Thyroid gland (tissue), 4 donors: Measurements from ENCODE around the gene TGFBR1. TPM values are rescaled to one million over a fixed set of nuclear protein-coding genes. Genes with fewer than 3 reads are reported as not detected.

Experiments used
- DNase-seq, 2 donors: peaks; one replicate each; pipeline ENCODE4 v3.0.0-alpha.2; 2019
- H3K27ac ChIP-seq, 3 donors: fragments of 200-600 bp; sonication (generic); 1 replicate in 2 of 3; 2 replicates in 1 of 3; pipeline ENCODE4 v1.5.1; 2016 to 2019; ENCODE audit warnings: mild to moderate bottlenecking in 1 of 3, moderate library complexity in 1 of 3
- H3K27me3 ChIP-seq: fragments of 200-600 bp; sonication (generic); one replicate; pipeline ENCODE4 v1.5.1; 2019
- H3K36me3 ChIP-seq, 2 donors: fragments of 200-600 bp; sonication (generic); one replicate each; pipeline ENCODE4 v1.5.1; 2016 to 2019
- H3K4me1 ChIP-seq, 2 donors: fragments of 200-600 bp; sonication (generic); one replicate each; pipeline ENCODE4 v1.5.1; 2017 to 2019
- H3K4me3 ChIP-seq, 3 donors: fragments of 200-600 bp; sonication (generic); replicated peaks in 1 of 3; 1 replicate in 2 of 3; 2 replicates in 1 of 3; pipeline ENCODE4 v1.5.1; 2016; ENCODE audit warnings: mild to moderate bottlenecking in 1 of 3
- H3K9me3 ChIP-seq: fragments of 200-600 bp; sonication (generic); one replicate; pipeline ENCODE4 v1.5.1; 2017
- POLR2A ChIP-seq, 2 donors: fragments of 450-650 bp; IDR thresholded peaks; one replicate each; pipeline ENCODE4 v1.6.1; 2017; ENCODE audit warnings: antibody characterized with exemption in 2 of 2, mild to moderate bottlenecking in 2 of 2, moderate library complexity in 1 of 2
- WGBS, 2 donors: methylation state at CpG; one replicate each; pipeline ENCODE4 v1.1.5; 2017; 5-methylcytosine and 5-hydroxymethylcytosine counted together
- intact Hi-C: fragments of 100-400 bp; cut with DNase I; formaldehyde crosslinking; loops from one replicate; pipeline ENCODE4 v1.15.1; 2023
- total RNA-seq, 4 donors: library from RNA; depleted of rRNA; stranded (reverse); fragments of >200 nt; gene quantifications; one replicate each; pipeline ENCODE4 v1.2.3, GENCODE V29; 2016
- TF ChIP-seq, protein P1 (sequence below), 6 experiments: fragments of 200-600 bp in 3 of 6; fragments of 450-650 bp in 3 of 6; sonication (generic) in 3 of 6; IDR thresholded peaks; one replicate each; pipeline ENCODE4 v1.5.1; 2016 to 2019; ENCODE audit warnings: antibody characterized with exemption in 6 of 6, mild to moderate bottlenecking in 2 of 6, inconsistent platforms in 1 of 6, moderate library complexity in 1 of 6

The TGFBR1 gene
- total RNA-seq, 4 donors from 2014 or later, result 18.6 to 36.7 (median 28.5) TPM

DNA sequence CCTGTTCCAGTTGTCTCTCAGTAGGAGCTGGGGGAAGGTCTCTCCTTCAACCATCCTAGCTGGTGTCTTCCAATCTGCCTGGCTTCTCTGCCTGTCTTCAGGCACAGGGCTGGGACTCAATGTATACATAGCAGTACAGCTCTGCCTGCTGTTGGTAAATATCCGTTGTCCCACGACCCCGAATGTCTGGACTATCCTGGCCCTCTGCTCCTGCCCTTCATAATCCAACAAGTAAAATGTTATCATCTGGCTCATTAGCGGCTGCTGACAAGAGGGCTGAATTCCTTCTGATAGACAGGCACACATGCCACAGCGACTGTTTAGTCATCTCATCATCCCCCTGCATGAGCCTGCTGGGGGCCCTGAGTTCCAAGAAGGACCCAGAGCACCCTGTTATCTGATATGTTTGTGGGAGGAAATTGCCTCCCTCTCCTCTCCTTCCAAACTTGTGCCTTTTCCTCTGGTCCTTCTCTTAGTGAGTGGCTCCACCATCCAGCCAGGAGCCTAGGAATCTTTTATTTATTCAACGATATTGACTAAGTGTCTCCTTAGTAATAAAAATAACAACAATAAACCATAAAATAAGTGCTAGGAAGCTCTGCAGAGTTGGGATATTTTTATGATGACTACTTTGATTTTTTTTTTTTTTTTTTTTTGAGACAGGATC is 29.5 kb upstream of the TGFBR1 start:
- 38 to 86% methylated on average over 5 to 6 of the region's 6 CpGs for WGBS, 2 donors
- TF ChIP-seq, protein P1, sequence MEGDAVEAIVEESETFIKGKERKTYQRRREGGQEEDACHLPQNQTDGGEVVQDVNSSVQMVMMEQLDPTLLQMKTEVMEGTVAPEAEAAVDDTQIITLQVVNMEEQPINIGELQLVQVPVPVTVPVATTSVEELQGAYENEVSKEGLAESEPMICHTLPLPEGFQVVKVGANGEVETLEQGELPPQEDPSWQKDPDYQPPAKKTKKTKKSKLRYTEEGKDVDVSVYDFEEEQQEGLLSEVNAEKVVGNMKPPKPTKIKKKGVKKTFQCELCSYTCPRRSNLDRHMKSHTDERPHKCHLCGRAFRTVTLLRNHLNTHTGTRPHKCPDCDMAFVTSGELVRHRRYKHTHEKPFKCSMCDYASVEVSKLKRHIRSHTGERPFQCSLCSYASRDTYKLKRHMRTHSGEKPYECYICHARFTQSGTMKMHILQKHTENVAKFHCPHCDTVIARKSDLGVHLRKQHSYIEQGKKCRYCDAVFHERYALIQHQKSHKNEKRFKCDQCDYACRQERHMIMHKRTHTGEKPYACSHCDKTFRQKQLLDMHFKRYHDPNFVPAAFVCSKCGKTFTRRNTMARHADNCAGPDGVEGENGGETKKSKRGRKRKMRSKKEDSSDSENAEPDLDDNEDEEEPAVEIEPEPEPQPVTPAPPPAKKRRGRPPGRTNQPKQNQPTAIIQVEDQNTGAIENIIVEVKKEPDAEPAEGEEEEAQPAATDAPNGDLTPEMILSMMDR (IDR thresholded peaks at IDR 0.05), result no peak
- TF ChIP-seq POLR2A (IDR thresholded peaks at IDR 0.05), result no peak
- Histone ChIP-seq H3K36me3 (no peaks in the 10 kb centered on the region), H3K4me3 (no peak overlapping the region), H3K4me1 (no peaks in the 10 kb centered on the region), H3K27me3 (no peaks in the 10 kb centered on the region), H3K9me3 (no peaks in the 10 kb centered on the region), H3K27ac (no peak overlapping the region)
- DNase-seq, result no peak
- intact Hi-C loops, result no loop called here

DNA sequence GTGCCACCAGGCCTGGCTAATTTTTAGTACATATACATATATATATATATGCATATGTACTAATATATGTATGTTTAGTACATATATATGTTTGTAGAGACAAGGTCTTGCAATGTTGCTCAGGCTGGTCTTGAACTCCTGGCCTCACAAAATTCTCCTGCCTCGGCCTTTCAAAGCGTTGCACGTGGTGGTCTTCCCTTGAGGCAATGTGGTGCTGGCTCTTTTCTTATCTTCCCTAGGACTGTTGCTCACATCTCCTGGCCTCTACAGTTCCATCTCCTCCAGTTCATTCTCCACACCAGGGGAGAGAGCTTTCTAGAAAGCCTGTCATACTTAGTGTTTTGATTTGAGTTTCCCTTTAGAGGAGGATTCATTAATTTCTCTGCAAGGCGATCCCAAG is 28.9 kb upstream of the TGFBR1 start:
- Histone ChIP-seq H3K27ac (no peak overlapping the region), H3K4me3 (no peak overlapping the region), H3K9me3 (no peaks in the 10 kb centered on the region), H3K4me1 (no peaks in the 10 kb centered on the region), H3K36me3 (no peaks in the 10 kb centered on the region), H3K27me3 (no peaks in the 10 kb centered on the region)
- intact Hi-C loops, result no loop called here
- TF ChIP-seq POLR2A (IDR thresholded peaks at IDR 0.05), result no peak
- TF ChIP-seq, protein P1 (IDR thresholded peaks at IDR 0.05), result no peak
- no peak for DNase-seq
- 94 to 95% methylated on average over 4 of the region's 4 CpGs for WGBS, 2 donors

DNA sequence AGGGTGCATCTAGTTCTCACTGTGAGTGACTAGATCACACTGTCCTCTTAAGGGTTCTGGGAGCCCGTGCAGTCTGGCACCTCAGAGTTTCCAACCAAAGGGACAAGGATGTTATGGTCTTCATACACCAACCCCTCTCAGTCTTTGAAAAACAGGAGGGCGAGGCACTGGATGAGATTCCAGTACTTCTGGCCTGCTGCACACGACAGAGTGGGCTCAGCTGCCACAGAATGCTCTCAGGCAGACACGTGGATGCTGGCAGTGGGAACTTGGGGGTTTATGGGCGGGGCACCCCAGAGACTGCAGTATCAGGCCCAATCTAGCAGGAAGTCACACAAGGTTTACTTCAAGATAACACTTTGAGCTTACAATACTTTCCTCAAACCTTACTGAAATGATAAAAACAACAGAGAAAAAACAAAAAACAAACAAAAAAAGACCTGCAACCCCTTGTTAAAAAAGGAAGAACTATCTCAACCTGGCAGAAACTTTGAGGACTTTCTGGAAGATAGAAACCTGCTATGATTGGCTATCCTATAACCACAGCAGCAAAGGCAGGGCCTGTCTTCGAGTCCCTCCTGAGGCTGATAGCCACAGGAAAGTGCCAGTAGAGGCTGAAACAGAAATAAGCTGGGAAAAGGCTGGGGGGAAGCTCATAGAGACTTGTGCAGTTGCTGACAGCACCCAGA is 28.3 kb upstream of the TGFBR1 start:
- no peak overlapping the region for H3K27ac ChIP-seq
- H3K4me3 ChIP-seq, result no peak overlapping the region
- 44 to 59% methylated on average over 6 of the region's 6 CpGs for WGBS, 2 donors
- no peaks in the 10 kb centered on the region for H3K36me3 ChIP-seq
- no peaks in the 10 kb centered on the region for H3K9me3 ChIP-seq
- intact Hi-C loops, result no loop called here
- no peaks in the 10 kb centered on the region for H3K27me3 ChIP-seq
- TF ChIP-seq POLR2A (IDR thresholded peaks at IDR 0.05), result no peak
- TF ChIP-seq, protein P1 (IDR thresholded peaks at IDR 0.05), result no peak
- DNase-seq, result no peak
- no peaks in the 10 kb centered on the region for H3K4me1 ChIP-seq

DNA sequence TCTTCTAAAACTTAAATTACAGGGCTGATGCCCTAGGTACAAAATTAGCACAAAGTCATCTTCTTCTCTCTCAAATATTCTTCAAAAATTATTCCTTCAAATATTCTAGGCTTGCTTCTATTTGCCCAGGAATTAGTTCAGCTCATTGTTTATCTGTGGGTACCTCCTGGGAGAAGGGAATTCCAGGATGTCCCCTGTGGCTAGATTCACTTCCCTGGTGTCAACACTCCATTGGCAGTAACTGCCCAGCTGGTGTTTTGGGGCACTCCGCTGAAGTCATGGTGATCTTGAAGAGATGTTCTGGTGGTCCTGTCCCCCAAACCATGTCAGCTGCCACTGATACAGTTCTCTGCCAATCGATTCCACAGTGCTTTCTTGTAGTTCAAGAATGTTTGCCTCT is 26.2 kb upstream of the TGFBR1 start:
- Histone ChIP-seq H3K36me3 (no peaks in the 10 kb centered on the region), H3K4me3 (no peak overlapping the region), H3K9me3 (no peaks in the 10 kb centered on the region), H3K27me3 (no peaks in the 10 kb centered on the region), H3K27ac (no peak overlapping the region), H3K4me1 (no peaks in the 10 kb centered on the region)
- DNase-seq, result no peak
- intact Hi-C loops, result no loop called here
- TF ChIP-seq, protein P1 (IDR thresholded peaks at IDR 0.05), result no peak
- no peak for TF ChIP-seq POLR2A (IDR thresholded peaks at IDR 0.05)
- WGBS, 2 donors, result 69 to 74% methylated on average over 2 of the region's 2 CpGs

DNA sequence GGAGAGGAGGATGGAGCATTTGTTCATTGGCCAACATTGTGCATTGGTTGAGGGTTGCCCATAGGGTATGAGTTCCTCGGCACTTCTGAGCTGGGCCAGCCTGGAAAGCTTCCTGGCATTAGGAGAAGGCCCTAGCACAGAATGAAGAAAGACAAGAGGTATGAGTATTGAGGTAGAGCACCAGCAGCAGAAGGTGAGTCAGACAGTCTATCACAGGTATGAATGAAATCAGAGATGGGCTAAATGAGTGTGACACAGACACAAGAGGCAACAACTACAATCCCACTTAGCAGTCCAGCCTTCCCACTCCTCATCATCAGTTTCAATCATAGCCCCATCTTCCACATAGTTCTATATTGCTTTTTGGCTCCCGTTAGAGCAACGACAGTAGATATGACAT is 25.4 kb upstream of the TGFBR1 start:
- DNase-seq, result no peak
- no peaks in the 10 kb centered on the region for H3K36me3 ChIP-seq
- H3K27ac ChIP-seq, result no peak overlapping the region
- H3K9me3 ChIP-seq, result no peaks in the 10 kb centered on the region
- H3K4me1 ChIP-seq, result no peaks in the 10 kb centered on the region
- 92 to 94% methylated on average over 3 of the region's 3 CpGs for WGBS, 2 donors
- TF ChIP-seq, protein P1 (IDR thresholded peaks at IDR 0.05), result no peak
- TF ChIP-seq POLR2A (IDR thresholded peaks at IDR 0.05), result no peak
- intact Hi-C loops, result no loop called here
- H3K4me3 ChIP-seq, result no peak overlapping the region
- H3K27me3 ChIP-seq, result no peaks in the 10 kb centered on the region
